ENCODE results near the gene SCPEP1.
A peak's percentile ranks its signal among the peaks of the same experiment; 100 is the strongest.
"Not testable (repeated sequence)": the region's sequence is repeated elsewhere in the genome, so short reads cannot be mapped to it uniquely, and the experiment has no call there.

The SCPEP1 gene, protein sequence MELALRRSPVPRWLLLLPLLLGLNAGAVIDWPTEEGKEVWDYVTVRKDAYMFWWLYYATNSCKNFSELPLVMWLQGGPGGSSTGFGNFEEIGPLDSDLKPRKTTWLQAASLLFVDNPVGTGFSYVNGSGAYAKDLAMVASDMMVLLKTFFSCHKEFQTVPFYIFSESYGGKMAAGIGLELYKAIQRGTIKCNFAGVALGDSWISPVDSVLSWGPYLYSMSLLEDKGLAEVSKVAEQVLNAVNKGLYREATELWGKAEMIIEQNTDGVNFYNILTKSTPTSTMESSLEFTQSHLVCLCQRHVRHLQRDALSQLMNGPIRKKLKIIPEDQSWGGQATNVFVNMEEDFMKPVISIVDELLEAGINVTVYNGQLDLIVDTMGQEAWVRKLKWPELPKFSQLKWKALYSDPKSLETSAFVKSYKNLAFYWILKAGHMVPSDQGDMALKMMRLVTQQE

DNA sequence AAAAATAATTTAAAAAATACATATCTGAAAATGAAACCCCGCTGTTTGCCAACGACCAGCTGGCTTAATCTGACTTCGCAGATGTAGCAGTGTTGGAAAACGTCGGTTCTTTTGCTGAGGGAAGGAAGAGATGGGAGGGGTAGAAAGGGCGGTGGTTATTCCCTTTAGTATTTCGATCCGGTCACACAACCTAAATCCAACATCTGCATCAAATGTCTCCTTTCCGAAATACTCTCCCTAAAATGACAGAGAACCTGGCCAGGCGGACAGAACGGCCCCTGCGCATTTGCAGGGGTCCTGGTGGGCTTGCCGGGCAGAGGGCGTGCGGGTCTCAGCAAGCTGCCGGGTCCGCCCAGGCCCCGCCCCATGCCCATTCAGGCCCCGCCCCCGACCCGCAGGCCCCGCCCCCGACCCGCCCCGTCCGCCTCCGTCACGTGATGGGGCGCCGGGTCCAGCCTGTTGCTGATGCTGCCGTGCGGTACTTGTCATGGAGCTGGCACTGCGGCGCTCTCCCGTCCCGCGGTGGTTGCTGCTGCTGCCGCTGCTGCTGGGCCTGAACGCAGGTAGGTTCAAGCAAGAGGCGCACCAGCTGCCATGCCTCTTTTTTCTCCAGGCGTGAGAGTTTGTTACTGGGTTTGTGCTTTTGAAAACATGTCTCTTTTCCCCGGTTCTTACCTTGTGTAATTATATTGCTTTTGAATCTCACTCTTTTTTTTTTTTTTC lies at the start of gene SCPEP1:
Gene SCPEP1, plus strand, starts transcription at position 459 of the 723 bp plus-strand sequence. Its CDS starts 29 bp downstream, at position 488.
- DNase-seq, result peak; percentile 41 to 88

DNA sequence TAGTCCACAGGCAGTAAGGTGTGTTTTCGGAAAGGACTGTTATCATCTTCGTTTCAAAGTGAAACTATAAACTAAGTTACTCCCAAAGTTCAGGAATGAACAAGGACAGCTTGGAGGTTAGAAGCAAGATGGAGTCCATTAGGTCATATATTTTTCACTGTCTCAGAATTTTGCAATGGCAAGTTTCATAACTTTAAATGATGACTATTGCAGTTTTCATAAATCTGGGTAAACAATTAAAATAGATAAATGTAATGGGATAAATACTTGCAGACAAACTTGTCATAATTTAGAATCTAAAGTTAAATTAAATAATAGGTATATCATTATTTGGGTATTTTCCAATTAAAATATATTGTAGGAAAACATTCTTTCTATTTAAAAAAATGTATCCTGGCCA lies 49.3 kb upstream of the SCPEP1 start:
- DNase-seq, result no peak

DNA sequence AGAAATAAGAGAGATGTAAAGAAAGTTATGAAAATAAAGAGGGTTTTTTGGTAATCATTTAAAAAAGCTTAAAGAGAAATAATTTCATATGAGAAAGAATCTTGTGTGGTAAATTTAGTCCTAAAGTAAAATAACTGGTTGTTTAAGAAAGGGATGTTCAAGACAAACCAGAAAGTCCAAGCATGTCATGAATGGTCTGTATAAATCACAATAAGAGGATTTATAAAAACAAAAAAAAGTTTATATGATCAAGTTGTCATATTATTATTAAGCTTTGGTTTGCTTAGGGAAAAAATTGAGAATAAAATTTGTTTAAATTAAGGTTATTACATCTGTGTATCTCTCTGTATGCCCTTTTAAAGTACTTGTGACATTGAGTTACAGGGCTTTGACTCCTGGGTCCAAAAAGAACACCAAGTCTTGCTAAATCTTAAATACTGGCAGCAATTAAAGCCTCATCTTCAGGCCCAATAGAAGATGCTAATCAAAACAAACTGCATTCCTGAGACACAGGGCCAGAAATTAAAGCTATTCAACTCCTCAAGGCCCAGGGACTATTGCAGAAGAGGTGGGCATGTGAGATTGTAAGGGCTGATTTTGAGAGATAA lies 48.5 kb upstream of the SCPEP1 start:
- DNase-seq, result no peak

DNA sequence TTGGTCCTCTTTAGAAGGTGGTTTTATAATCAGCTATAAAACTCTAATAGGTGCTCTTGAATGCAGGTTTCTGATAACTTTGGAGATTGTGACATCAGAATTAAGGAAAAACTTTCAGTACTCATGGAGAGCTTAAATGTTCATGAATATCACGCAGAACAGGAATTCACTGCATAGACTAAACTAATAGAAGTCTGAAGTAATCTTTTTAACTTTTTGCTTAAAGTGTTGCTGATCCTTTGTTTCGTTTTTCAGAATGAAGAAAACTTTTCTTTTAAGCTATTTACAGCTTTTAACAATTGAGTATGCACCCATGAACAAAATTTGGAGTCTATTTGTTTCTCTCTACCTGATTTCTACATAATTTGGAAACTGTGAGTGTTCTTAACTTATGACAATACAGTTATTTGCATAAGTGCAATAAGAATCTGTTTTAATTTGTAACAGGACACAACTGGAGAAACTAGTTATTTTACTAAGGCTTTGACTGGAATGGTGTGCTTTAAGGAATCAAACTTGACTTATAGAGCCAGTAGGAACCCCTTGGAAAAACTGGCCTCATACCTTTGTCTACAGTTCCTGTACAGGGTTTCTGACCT lies 47.1 kb upstream of the SCPEP1 start:
- DNase-seq, result no peak

DNA sequence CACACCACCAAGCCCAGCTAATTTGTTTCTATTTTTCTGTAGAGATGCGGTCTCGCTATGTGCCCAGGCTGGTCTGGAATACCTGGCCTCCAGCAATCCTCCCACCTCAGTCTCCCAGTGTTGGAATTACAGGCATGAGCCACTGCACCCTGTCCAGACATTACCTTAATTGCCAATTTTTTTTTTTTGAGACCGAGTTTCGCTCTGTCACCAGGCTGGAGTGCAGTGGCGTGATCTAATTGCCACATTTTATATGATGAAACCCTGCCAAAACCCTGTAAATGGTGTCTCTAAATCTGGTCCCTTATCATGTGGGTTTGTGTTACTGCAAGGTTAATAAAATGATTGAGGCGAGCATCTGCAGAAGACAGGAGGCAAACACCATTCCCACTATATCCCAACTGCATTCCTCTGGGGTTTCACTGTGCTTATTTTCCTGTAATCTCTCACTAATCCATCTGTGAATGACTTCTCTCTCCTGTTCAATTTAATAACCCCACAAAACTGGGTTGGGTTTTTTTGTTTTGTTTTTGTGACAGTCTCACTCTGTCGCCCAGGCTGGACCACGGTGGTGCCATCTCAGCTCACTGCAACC lies 44.7 kb upstream of the SCPEP1 start:
- no peak for DNase-seq

DNA sequence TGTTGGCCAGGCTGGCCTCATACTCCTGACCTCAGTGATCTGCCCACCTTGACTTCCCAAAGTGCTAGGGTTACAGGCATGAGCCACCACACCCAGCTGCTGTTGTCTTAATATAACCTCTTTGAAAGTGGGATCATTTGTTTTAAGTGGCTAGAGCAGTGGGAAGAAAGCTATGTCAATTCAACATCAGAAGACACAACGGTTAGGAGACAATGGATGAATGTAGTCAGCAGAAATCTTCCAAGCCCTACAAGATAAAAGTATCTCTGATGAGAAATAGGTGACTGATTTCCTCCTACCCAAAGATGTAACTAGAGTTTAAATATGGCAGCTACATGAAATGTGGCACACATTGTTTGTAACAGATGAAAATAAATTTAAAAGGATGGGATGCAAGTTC lies 44.1 kb upstream of the SCPEP1 start:
- DNase-seq, result no peak

DNA sequence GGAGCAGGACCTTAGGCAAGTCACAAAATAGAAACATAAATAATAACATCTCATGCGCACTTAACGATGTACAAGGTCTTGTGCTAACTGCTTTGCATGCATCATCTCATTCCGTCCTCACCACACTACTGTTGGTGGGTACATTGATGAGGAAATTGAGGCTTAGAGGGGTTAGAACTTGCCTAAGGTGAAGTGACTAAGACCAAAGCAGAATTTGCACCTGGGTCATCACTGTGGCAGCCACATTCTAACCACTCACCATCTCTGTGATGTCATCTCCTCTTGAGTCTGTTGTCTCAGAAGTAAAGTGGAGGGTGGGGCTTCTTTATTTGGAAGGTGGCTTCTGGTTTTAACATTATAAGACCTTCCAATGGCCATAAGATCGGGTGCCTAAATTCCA lies 43.7 kb upstream of the SCPEP1 start:
- no peak for DNase-seq

DNA sequence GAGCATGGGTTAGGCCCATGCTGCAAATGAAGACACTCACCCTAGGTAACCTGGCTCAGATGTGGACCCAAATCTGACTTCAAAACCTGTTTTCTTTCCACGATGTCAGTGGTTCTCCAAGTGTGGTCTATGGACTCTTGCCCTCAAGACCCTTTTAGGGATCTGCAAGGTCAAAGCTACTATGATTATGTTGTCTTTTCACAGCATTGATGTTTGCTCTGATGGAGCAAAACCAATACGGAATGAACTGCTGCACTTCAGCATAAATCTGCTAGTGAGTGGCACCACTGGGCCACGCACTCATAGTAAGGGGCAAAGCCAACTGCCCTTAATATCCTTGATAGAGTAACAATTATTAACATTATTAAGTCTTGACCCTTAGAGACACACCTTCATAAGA lies 42.5 kb upstream of the SCPEP1 start:
- no peak for DNase-seq

DNA sequence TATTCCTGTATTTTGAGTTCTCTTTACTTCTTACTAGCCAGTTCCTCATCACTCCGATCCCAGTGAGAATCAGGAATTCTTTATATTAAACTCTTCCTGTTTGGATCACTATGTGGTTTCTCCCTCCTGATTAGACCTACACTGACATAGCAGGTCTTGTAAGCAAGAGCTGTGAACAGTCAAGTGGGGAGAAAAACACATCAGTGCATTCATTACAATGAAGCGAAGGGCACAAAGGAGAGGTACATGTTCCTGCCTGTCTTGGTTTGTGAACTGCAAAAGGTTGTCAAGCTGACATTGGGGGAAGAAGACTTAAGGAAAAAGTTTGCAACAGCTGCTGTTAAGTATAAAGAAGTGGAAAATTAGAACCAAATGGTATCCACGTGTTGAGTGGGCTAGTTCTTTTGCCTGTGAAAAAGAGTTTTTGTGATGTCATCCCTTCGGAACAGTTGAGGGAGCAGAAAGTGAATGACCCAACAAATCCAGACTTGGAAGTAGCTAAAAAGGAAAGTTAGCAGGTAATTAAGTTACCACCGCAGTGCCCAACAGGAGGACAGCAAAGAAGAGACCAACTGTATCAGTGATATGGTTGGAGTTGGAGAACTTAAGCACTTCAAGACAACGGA lies 41.1 kb upstream of the SCPEP1 start:
- DNase-seq, result no peak

DNA sequence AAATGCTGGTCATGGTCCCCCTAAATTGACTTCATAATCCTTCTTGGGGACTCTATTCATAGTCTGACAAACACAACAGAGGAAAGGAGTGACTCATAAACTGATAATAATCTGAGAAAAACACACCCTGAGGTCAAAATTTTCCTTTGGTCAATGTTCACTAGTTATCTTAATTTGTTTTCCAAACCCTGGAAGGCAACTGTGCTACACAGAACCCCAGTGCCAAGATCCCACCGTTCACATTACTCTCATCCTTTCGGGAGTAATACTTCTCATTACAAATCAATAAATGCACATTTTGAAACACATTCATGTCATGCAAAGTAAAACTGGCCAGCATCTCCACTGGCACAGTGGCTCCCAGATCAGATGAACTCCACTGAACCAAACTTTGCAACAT lies 40.2 kb upstream of the SCPEP1 start:
- DNase-seq, result no peak

DNA sequence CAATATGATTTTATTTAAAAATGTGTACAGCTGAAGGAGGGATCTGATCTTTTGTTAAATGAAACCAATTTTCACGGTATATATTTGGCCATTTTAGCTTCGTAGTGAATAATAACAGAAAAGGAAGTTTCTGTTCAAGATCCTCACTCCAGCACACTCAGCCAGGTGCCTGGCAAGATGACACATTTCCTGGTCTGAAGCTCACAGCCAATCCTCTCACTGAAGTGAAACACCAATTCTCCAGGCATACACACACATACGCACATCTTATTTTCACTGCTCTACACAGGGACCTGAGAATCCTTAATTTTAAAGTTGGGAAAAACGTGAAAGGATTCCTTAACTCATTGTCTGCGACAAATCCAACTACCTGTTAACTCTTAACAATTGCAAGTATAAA lies 39.7 kb upstream of the SCPEP1 start:
- DNase-seq, result not testable (repeated sequence)

DNA sequence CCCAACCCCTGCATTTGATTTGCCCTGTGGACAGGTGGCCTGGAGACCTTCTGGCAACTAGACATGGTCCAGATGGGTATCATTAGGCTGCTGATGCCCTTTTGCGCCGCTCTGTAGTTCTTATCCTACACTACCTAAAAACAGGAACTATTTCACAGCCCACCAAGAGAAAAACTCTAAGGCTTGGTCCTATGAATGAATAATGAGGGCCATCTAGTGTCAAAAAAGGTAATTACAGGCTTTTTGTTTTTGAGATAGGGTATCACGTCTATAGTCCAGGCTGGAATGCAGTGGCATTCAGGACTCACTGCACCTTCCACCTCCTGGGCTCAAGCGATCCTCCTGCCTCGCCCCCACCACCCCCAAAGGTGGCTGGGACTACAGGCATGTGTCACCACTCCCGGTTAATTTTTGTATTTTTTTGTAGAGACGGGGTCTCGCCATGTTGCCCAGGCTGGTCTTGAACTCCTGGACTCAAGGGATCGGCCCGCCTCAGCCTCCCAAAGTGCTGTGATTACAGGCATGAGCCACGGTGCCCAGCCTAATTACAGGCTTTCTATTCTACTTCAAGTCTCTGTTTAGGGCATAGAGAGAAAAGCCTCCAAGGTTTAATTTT lies 38.0 kb upstream of the SCPEP1 start:
- peak; percentile 14 to 44 for DNase-seq

DNA sequence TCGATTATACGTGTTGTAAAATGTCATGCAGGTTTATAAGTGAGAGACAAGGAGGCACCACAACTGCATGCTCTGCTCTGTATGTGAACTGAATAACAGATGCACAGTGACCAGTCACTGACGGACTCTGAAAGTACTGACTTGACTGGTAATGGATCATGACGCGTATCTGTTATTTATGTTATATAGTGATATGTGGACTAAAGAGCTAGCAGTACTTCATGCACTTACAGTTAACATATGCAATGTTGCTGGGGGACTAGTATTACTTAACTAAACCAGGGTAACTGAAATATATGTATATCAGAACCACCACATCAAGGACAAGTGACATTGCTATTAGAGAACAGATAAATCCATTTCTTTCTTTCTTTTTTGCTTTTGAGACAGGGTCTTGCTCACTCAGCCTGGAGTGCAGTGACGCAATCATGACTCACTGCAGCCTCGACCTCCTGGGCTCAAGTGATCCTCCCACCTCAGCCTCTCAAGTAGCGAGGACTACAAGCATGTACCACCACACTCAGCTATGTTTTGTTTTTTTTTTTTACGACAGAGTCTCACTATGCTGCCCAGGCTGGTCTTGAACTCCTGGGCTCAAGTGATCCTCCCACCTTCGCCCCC lies 34.3 kb upstream of the SCPEP1 start:
- DNase-seq, result no peak

DNA sequence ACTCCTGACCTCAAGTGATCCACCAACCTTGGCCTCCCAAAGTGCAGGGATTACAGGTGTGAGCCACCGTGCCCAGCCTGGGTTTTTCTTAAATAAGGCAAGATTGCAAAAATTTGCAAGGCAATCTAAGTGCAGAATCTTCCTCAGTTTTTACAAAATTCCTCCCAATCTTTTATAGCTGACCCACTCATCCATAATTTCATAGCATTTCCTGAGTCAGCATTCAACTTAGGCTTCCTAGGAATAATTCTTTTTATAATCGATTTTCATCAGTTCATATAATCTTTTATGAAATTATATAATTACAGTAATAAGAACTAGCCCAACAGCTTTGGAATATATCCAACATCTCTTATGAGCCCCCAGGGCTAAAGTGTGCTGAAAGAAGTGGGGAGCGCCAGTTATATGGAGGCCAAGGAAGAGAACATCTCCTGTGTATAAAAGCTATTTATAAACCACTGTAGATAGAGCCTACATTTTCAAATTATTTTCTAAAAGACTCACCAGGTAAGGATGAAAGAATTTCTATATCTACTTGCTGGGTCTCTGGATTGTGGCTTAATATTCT lies 31.9 kb upstream of the SCPEP1 start:
- DNase-seq, result no peak

DNA sequence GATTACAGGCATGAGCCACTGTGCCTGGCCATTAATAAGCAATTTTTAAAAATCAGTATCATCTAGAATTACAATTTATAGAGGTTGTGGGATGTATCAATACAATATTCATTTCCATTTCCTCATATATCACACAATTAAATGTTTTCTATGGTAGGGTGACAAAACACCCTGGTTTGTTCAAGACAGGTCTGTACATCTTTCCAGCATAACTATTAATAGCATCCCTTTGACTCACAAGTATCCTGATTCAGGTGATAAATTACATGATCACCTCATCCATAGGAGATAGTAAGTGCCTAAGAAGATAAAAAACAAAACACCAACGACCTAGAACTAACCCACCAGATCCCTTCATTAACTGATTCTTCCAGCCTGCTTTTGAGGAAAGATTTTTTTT lies 30.2 kb upstream of the SCPEP1 start:
- no peak for DNase-seq

DNA sequence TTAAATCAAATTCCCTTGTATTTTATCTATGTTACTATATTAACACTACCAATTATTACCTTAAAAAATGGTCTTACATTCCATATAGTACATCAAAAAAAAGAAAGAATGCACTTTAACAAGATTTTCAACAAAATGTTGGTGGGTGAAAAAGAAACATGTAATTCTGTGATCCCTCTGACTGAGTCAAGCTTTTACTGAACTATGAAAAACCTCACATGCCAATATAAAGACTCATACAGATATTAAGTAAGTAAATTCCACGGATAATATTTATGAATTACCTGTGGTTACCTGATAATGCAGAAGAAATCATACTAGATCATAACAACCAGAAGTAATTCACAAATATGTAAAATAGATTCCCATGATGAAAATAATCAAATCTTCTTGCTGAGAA lies 29.4 kb upstream of the SCPEP1 start:
- DNase-seq, result no peak

DNA sequence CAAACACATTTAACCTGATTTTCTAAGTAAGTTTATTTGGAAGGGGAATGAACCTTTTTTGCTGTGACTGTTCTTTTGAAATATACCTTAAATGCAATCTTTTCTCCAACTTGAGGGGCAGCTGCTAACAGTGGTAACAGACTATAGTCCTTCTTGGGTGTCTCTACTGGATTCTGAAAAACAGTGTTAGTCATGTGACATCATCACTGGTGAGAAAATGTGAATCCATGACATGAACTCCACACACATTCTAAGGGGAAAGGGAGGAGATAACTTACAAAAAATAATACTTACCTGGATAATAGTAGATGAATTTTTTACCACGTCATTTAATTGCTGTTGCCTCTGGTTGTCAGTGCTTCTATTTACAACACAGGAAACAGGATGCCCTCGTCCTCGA lies 28.3 kb upstream of the SCPEP1 start:
- no peak for DNase-seq

DNA sequence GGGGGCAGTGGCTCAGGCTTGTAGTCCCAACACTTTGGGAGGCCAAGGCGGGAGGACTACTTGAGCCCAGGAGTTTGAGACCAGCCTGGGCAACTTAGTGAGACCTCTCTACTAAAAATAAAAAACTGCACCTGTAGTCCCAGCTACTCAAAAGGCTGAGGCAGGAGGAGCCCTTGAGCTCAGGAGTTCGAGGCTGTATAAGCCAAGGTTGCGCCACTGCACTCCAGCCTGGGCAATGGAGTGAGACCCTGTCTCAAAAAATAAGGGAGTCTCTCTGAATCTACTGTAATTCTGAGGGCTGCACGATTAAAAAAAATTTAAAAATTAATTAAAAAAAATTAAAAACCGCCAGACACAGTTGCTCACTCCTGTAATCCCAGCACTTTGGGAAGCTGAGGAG lies 20.9 kb upstream of the SCPEP1 start:
- DNase-seq, result no peak

DNA sequence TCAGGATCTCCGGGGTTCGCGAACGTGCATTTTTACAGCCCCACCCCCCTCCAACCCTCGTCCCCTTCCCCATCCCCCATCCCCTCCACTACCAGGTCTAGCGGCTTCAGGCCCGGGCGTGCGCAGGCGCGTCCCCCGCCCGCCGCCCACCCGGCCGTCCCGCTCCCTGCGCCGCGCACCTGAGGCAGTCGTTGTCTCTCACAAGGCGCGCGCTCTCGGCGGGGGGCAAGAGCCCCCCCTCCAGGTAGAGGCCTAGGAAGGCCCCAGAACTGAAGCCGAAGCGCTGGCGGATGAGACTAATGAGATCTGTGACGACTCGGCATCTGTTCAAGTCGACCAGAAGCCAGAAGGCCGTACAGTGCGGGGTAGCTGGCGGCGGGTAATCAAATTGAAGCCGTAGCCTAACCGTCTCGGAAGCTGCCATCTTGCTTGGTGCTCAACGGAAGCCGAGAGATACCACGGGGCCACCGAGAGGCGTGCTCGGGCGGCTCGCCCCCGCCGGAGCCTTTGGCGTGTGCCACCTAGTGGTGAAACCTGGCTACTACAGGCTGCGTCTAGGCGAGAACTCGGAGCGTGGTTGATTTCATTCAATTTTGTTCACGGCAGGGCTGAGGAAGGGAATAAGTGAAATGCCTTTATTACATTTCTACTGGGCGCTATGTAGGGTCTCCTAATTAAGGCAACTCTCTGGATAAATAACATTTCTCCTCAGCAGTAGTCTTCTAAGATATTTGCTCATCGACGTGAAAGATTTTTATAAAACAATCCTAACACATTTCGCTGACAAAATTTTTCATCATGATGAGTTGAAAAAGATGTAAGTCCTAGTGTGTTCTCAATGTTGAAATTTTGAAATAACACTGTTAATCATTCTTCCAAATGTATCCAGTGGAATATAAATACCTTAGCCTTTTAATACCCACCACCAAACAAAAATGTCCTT lies 17.1 kb upstream of the SCPEP1 start, which contains the start of gene COIL:
Gene COIL, minus strand, starts transcription at position 455 of the 943 bp plus-strand sequence. Its CDS starts 31 bp downstream, at position 424.
- DNase-seq, result peak; percentile 80 to 89

DNA sequence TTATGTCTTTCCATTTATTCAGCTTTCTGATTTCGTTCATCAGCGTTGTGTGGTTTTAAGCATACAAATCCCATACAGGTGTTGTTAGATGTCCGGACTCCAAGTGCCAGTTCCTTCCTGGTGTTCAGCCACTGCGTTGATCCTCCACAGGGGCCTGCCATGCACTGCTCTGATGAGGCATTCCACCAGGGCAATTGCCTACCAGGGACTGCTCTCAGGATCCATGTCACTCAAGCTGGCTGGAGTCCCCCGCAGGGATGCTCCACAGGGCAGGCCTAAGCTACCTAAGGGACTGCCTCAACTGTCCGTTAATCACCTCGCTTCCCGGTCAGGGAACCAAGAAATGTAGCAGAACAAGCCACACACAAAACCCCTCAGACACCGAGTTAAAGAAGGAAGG lies 12.7 kb upstream of the SCPEP1 start:
- not testable (repeated sequence) for DNase-seq

All from SHP77 (cell line).